Fibroblast of pulmonary artery (primary cell): Measurements from ENCODE around the gene NR3C2.

ENCODE experiments used
- DNase-seq: peaks from one replicate; pipeline ENCODE4 v3.0.0-alpha.2; 2010; ENCODE audit warnings: low read depth
- H3K4me3 ChIP-seq: replicated peaks from 2 replicates; pipeline ENCODE4 v1.5.1; 2011; ENCODE audit warnings: low read depth, mild to moderate bottlenecking, control low read depth, low read length, moderate library complexity
- TF ChIP-seq, protein P1 (sequence below): IDR thresholded peaks from 2 replicates; pipeline ENCODE4 v1.5.1; 2011; ENCODE audit warnings: mild to moderate bottlenecking, control low read depth, low read length, inconsistent platforms; ENCODE audit errors: missing control alignments

NR3C2 gene

DNA sequence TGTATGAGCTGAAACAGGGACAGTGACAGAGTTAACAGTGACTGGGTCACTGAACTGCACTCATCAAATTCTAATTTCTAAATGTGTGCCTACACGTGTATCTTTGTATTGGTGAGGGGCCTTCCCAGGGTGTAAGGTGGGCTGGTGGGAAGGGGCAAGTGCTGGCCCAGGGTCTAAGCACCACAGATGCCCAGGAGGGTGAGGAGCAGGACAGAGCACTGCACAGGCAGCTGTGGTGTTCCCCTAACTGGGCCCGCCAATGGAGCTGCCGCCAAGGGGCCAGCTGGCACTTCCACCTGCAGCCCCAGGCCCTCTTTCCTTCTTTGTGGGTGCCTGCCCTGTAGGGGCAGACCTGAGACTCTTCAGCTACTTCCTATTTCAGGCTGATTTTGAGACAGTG lies 360.5 kb downstream of the NR3C2 start:
- H3K4me3 ChIP-seq, result no peak overlapping the region
- TF ChIP-seq, protein P1, sequence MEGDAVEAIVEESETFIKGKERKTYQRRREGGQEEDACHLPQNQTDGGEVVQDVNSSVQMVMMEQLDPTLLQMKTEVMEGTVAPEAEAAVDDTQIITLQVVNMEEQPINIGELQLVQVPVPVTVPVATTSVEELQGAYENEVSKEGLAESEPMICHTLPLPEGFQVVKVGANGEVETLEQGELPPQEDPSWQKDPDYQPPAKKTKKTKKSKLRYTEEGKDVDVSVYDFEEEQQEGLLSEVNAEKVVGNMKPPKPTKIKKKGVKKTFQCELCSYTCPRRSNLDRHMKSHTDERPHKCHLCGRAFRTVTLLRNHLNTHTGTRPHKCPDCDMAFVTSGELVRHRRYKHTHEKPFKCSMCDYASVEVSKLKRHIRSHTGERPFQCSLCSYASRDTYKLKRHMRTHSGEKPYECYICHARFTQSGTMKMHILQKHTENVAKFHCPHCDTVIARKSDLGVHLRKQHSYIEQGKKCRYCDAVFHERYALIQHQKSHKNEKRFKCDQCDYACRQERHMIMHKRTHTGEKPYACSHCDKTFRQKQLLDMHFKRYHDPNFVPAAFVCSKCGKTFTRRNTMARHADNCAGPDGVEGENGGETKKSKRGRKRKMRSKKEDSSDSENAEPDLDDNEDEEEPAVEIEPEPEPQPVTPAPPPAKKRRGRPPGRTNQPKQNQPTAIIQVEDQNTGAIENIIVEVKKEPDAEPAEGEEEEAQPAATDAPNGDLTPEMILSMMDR, result no peak
- no peak for DNase-seq

DNA sequence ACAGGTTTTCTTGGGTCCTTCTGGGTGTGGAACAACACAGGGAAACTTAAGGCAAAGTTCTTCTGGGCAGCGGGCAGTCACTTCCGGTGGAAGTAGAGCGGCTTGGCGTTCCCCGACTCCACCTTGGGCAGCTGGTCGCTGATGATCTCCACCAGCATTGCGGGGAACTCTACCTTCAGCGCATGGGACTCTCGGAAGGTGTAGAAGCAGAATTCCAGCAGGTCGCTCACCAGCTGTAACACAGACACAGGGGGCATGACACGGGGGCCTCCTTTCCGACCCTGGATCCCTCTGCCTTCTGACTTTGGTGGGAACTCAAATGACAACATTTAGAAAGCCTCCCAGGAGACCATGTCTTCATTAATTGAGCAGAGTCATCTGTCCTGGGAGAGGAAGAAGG lies 360.9 kb downstream of the NR3C2 start:
- DNase-seq, result no peak
- H3K4me3 ChIP-seq, result no peak overlapping the region
- TF ChIP-seq, protein P1, result no peak

DNA sequence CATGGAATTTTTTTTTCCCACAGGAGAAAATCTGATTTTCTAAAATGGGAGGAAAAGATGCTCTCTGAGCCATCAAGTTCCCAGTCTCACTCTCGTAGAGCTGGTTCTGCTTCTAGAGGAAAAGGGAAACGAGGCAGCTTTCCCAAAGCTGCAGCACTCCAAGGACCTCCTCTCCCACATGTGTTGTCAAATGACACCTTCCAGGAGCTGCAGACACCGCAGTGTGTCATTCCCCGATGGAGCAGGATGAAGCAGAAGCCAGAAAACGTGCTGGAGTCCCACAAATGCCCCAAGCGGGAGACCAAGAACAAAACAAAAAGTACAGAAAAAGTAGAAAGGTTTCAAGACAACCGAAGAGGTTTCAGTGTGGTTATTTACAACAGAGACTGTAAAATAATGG lies 362.3 kb downstream of the NR3C2 start:
- no peak overlapping the region for H3K4me3 ChIP-seq
- no peak for DNase-seq
- TF ChIP-seq, protein P1, result no peak

DNA sequence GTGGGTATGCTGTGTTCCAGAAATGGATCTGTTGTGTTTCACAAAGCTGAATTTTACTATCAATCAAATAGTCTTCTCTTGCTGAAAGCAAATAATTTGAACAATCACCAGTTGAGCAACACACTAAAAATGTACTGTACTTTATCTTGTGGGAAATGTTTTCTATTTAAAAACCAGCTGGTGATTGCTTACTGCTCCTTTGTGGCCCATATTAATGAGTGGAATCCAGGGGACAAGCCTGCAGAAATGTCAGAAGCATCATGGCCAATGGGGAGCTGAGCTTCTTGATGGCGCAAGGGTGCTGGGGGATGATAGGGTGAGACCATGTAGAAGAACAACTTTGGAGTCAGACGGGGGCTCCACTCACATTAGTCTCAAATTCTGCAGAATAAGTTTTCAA lies 364.2 kb downstream of the NR3C2 start:
- TF ChIP-seq, protein P1, result no peak
- H3K4me3 ChIP-seq, result no peak overlapping the region
- DNase-seq, result no peak

DNA sequence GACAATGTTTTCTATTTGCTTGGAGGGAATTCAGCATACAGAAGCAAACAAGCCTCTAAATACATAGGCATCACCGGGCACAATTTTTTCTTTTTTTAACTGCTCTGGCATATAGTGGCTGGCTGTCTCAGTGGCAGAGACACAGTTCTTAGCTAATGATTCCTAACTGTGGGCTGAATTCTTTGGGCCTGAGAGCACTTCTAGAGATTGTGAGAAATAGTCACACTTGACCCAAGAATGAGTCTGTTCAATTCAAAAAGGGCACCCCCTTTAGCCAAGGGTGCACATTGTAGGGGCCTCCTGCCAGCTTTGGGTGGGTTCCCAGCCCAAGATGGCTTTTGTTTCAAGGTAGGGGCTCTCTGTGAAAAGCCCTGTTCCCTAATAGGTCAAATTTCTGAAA lies 364.6 kb downstream of the NR3C2 start:
- H3K4me3 ChIP-seq, result no peak overlapping the region
- no peak for DNase-seq
- TF ChIP-seq, protein P1, result no peak

DNA sequence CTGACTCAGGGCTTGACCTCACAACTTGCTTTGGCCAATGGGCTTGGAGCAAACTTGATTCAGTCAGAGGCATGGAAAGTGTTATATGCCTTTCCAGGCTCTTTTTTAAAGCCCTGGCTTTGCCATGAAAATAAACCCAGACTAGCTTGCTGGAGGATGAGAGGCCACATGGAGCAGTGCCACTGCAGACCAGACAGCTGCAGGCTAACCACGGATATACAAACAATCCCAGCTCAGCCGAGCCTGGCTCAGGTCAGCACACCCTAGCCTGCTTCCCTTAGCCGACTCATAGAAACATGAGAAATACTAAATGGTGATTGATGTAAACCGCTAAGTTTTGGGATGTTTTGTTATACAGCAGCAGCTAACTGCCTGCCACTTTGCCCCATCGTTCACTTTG lies 365.2 kb downstream of the NR3C2 start:
- DNase-seq, result no peak
- H3K4me3 ChIP-seq, result no peak overlapping the region
- TF ChIP-seq, protein P1, result no peak

DNA sequence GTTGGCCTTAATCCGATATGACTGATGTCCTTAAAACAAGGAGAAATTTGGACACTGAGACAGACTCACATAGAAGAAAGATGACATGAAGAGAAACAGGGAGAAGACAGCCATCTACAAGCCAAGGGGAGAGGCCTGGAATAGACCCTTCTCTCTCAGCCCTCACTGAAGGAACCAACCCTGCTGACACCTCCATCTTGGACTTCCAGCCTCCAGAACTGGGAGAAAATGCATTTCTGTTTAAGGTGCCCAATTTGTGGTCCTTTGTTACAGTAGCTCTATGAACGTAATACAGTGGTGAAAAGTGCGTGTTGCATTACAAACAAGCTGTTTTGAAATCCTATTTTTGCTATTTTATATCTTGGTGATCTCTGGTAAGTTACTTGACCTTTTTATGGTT lies 366.8 kb downstream of the NR3C2 start:
- no peak for DNase-seq
- H3K4me3 ChIP-seq, result no peak overlapping the region
- TF ChIP-seq, protein P1, result no peak
